ENCODE data around the gene KISS1R. TPM values are rescaled to one million over a fixed set of nuclear protein-coding genes. Genes with fewer than 3 reads are reported as not detected.

The KISS1R gene
- total RNA-seq, 4 donors from 2014 or later = not detected

DNA sequence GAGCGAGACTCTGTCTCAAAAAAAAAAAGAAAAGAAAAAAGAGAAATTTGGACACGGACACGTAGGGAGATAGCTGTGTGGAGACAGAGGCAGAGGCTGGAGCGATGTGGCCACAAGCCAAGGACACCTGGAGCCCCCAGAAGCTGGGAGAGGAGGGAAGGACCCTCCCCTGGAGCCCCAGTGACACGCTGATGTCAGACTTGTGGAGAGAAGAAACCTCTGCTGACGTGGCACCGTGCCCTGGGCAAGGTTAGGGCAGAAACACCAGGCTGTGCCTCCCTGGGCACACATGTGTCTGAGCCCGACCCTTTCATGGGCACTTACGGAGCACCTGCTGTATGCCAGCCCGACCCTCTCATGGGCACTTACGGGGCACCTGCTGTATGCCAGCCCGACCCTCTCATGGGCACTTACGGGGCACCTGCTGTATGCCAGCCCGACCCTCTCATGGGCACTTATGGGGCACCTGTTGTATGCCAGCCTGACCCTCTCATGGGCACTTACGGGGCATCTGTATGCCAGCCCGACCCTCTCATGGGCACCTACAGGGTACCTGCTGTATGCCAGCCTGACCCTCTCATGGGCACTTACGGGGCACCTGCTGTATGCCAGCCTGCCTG, 26.5 kb downstream of the KISS1R start:
- DNase-seq = no peak
- H3K27me3 ChIP-seq = no peaks in the 10 kb centered on the region
- in situ Hi-C loops (cut with MboI; ENCODE audit: low pct_ligation_motif_present in 1 of 4, low pct_unique_long_range_greater_than_20kb in 1 of 4, low sequenced_read_pairs in 3 of 4) (no loop called here), intact Hi-C loops (cut with DNase I; ENCODE audit: low total_unique reads) (no loop called here)
- WGBS, 2 donors (ENCODE audit: low coverage in 1 of 2) = 84 to 90% methylated on average over 2 to 16 of the region's 17 CpGs
- H3K36me3 ChIP-seq = no peaks in the 10 kb centered on the region
- TF ChIP-seq POLR2A (IDR thresholded peaks at IDR 0.05) = no peak
- TF ChIP-seq EP300 (IDR thresholded peaks at IDR 0.05; ENCODE audit: low read depth) = no peak
- TF ChIP-seq, protein P1, sequence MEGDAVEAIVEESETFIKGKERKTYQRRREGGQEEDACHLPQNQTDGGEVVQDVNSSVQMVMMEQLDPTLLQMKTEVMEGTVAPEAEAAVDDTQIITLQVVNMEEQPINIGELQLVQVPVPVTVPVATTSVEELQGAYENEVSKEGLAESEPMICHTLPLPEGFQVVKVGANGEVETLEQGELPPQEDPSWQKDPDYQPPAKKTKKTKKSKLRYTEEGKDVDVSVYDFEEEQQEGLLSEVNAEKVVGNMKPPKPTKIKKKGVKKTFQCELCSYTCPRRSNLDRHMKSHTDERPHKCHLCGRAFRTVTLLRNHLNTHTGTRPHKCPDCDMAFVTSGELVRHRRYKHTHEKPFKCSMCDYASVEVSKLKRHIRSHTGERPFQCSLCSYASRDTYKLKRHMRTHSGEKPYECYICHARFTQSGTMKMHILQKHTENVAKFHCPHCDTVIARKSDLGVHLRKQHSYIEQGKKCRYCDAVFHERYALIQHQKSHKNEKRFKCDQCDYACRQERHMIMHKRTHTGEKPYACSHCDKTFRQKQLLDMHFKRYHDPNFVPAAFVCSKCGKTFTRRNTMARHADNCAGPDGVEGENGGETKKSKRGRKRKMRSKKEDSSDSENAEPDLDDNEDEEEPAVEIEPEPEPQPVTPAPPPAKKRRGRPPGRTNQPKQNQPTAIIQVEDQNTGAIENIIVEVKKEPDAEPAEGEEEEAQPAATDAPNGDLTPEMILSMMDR (IDR thresholded peaks at IDR 0.05) = no peak
- no peak for TF ChIP-seq POLR2AphosphoS5 (IDR thresholded peaks at IDR 0.05)
- no peak overlapping the region for H3K27ac ChIP-seq
- no peaks in the 10 kb centered on the region for H3K9me3 ChIP-seq
- H3K4me3 ChIP-seq = no peak overlapping the region
- peaks cover 11 to 43% (median 24%) of the 10 kb centered on the region in 4 donors for H3K4me1 ChIP-seq

DNA sequence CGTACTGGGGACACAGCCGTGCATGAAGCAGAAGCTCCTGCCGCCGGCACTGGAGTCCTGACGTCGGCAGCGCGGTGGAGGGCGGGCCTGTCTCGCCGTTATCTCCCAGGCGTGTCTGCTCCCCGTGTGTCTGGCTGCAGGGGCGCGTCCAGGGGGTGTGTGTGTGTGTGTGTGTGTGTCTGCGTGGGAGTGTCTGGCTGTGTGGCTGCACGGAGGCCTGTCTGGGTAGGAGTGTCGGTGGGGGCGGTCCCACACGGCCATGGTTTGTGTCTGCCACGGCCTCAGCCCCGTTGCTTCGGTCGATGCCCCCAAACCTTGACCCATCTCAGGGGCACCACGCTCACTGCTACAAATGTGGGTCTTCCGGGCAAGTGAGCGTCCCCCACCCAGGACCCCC, 27.0 kb downstream of the KISS1R start:
- intact Hi-C loops (cut with DNase I; ENCODE audit: low total_unique reads) = no loop called here
- 73% methylated on average over 7 of the region's 27 CpGs; no CpG with 5 or more reads in 1 of the 2 donors for WGBS, 2 donors (ENCODE audit: low coverage in 1 of 2)
- Histone ChIP-seq H3K27me3 (no peaks in the 10 kb centered on the region), H3K4me3 (no peak overlapping the region), H3K9me3 (no peaks in the 10 kb centered on the region), H3K4me1 (peaks cover 11 to 43% (median 24%) of the 10 kb centered on the region in 4 donors), H3K36me3 (no peaks in the 10 kb centered on the region), H3K27ac (no peak overlapping the region)
- in situ Hi-C loops (cut with MboI; ENCODE audit: low pct_ligation_motif_present in 1 of 4, low pct_unique_long_range_greater_than_20kb in 1 of 4, low sequenced_read_pairs in 3 of 4) = no loop called here
- TF ChIP-seq, protein P1 (IDR thresholded peaks at IDR 0.05) = no peak
- peak in 1 of 3 donors; percentile 26 for TF ChIP-seq POLR2AphosphoS5 (IDR thresholded peaks at IDR 0.05)
- no peak for TF ChIP-seq POLR2A (IDR thresholded peaks at IDR 0.05)
- peak; percentile 83 for DNase-seq

DNA sequence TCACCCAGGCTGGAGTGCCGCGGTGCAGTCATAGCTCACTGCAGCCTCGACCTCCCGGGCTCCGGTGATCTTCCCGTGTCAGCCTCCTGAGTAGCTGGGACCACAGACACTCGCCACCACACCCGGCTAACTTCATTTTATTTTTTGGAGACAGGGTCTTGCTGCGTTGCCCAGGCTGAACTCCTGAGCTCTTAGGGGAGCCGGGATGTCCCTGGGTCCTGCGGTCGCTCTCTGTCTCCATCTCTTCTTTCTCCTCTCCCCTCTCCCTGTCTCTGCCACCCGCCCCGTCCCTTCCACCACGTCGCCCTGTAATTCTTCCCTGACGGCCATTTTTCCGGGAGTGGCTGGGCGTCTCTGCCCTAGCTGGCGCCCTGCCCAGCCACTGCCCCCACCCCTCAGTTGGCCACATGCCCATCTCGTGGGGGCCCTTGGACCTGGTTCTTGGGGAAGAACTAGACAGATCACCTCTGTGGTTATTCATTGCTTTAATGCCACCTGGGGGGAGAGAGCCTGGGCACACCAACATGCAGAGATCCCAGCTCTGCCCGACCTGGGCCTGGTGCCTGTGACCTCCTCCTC, 27.6 kb downstream of the KISS1R start:
- Histone ChIP-seq H3K36me3 (no peaks in the 10 kb centered on the region), H3K4me3 (no peak overlapping the region), H3K4me1 (peaks cover 11 to 43% (median 24%) of the 10 kb centered on the region in 4 donors), H3K27ac (no peak overlapping the region), H3K9me3 (no peaks in the 10 kb centered on the region), H3K27me3 (no peaks in the 10 kb centered on the region)
- in situ Hi-C loops (cut with MboI; ENCODE audit: low pct_ligation_motif_present in 1 of 4, low pct_unique_long_range_greater_than_20kb in 1 of 4, low sequenced_read_pairs in 3 of 4) = no loop called here
- DNase-seq = peak; percentile 59
- 50 to 56% methylated on average over 15 to 22 of the region's 22 CpGs for WGBS, 2 donors (ENCODE audit: low coverage in 1 of 2)
- no peak for TF ChIP-seq POLR2A (IDR thresholded peaks at IDR 0.05)
- TF ChIP-seq EP300 (IDR thresholded peaks at IDR 0.05; ENCODE audit: low read depth) = no peak
- TF ChIP-seq, protein P1 (IDR thresholded peaks at IDR 0.05) = no peak
- TF ChIP-seq POLR2AphosphoS5 (IDR thresholded peaks at IDR 0.05) = no peak
- intact Hi-C loops (cut with DNase I; ENCODE audit: low total_unique reads) = no loop called here

DNA sequence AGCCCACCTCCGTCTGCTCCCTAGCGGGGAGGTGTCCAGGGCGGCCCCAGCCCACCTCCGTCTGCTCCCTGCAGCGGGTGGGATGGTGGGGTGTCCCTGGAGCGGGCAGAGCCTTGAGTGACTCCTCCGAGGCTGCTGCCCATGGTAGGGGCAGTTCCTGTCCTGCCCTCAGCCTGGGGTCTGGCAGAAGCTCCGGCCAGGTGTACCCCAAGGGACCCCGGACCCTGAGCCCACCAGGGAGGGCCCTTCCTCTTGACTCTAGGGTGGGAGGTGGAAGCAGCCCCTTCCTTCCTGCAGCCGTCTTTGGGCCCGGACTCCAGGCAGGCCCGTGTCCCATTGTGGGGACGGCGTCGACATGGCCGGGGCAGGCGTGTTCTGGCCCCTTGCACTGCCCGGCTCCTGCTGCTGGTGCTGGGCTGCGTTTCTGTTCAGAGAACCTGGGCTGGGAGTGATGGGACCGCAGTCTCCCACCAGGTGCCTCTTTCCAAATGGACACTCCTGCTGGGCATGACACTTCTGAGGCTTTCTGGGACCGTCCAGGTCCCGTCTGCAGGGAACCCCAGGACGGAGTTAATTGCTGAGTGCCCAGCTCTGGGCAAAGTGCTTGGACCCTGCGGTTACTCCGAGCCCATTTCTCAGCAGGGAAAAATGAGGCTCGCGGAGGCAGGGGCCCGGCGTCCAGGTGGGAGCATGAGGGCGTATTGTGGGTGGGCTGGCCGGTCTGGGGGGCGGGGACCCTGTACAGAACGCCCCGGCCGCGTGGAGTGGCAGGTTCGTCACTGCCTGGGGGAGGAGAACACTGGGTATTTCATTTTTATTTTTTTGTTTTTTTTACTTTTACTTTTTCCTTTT, 28.5 kb downstream of the KISS1R start:
- H3K36me3 ChIP-seq = no peaks in the 10 kb centered on the region

More for the DNA sequence above, 28.5 kb downstream of the KISS1R start:
- TF ChIP-seq POLR2A (IDR thresholded peaks at IDR 0.05) (no peak), EP300 (IDR thresholded peaks at IDR 0.05; ENCODE audit: low read depth) (no peak), POLR2AphosphoS5 (IDR thresholded peaks at IDR 0.05) (no peak)
- TF ChIP-seq, protein P1 (IDR thresholded peaks at IDR 0.05) = no peak
- Histone ChIP-seq H3K27me3 (no peaks in the 10 kb centered on the region), H3K9me3 (no peaks in the 10 kb centered on the region), H3K27ac (no peak overlapping the region), H3K4me1 (peaks cover 11 to 35% (median 20%) of the 10 kb centered on the region in 4 donors), H3K4me3 (no peak overlapping the region)
- in situ Hi-C loops (cut with MboI; ENCODE audit: low pct_ligation_motif_present in 1 of 4, low pct_unique_long_range_greater_than_20kb in 1 of 4, low sequenced_read_pairs in 3 of 4) (no loop called here), intact Hi-C loops (cut with DNase I; ENCODE audit: low total_unique reads) (no loop called here)
- DNase-seq = no peak
- WGBS, 2 donors (ENCODE audit: low coverage in 1 of 2) = 88% methylated on average over 24 of the region's 37 CpGs; no CpG with 5 or more reads in 1 of the 2 donors
